Transverse colon (tissue), 3 donors: Measurements from ENCODE around the gene HOXA1.
"Not testable (repeated sequence)": the region's sequence is repeated elsewhere in the genome, so short reads cannot be mapped to it uniquely, and the experiment has no call there.

Experiments used
- EP300 ChIP-seq: sonication (generic); formaldehyde crosslinking; IDR thresholded peaks from one replicate; pipeline ENCODE4 v1.6.1; 2017; ENCODE audit warnings: antibody characterized with exemption, low read depth
- POLR2A ChIP-seq: fragments of 450-650 bp; IDR thresholded peaks from one replicate; pipeline ENCODE4 v1.6.1; 2016; ENCODE audit warnings: antibody characterized with exemption, mild to moderate bottlenecking, moderate library complexity
- TF ChIP-seq, protein P1 (sequence below), 5 experiments: fragments of 200-600 bp in 3 of 5; fragments of 450-650 bp in 2 of 5; sonication (generic) in 3 of 5; IDR thresholded peaks; 1 replicate in 2 of 5; 2 replicates in 3 of 5; pipeline ENCODE4 v1.5.1; 2016 to 2017; ENCODE audit warnings: antibody characterized with exemption in 5 of 5, inconsistent platforms in 3 of 5, mild to moderate bottlenecking in 2 of 5, moderate library complexity in 1 of 5

DNA sequence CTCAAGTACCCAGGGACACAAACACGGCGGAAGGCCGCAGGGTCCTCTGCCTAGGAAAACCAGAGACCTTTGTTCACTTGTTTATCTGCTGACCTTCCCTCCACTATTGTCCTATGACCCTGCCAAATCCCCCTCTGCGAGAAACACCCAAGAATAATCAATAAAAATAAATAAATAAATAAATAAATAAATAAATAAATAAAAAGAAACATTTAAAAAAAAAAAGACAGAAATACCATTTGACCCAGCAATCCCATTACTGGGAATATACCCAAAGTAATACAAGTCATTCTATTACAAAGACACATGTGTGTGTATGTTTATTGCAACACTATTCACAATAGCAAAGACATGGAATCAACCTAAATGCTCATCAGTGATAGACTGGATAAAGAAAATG is 49.8 kb downstream of the HOXA1 start:
- TF ChIP-seq, protein P1, sequence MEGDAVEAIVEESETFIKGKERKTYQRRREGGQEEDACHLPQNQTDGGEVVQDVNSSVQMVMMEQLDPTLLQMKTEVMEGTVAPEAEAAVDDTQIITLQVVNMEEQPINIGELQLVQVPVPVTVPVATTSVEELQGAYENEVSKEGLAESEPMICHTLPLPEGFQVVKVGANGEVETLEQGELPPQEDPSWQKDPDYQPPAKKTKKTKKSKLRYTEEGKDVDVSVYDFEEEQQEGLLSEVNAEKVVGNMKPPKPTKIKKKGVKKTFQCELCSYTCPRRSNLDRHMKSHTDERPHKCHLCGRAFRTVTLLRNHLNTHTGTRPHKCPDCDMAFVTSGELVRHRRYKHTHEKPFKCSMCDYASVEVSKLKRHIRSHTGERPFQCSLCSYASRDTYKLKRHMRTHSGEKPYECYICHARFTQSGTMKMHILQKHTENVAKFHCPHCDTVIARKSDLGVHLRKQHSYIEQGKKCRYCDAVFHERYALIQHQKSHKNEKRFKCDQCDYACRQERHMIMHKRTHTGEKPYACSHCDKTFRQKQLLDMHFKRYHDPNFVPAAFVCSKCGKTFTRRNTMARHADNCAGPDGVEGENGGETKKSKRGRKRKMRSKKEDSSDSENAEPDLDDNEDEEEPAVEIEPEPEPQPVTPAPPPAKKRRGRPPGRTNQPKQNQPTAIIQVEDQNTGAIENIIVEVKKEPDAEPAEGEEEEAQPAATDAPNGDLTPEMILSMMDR (IDR thresholded peaks at IDR 0.05) = not testable (repeated sequence)
- not testable (repeated sequence) for TF ChIP-seq POLR2A, EP300
